SK-N-SH (cell line): ENCODE data around the gene LEF1.

Experiments used
- GABPA ChIP-seq: IDR thresholded peaks from 2 replicates; pipeline ENCODE4 v1.4.0; 2012; ENCODE audit warnings: low read depth, mild to moderate bottlenecking
- MEF2A ChIP-seq: IDR thresholded peaks from 2 replicates; pipeline ENCODE4 v1.4.0; 2012; ENCODE audit warnings: low read depth, borderline replicate concordance
- MXI1 ChIP-seq: IDR thresholded peaks from 2 replicates; pipeline ENCODE4 v1.6.1; 2012; ENCODE audit warnings: mild to moderate bottlenecking, low read depth, low read length, improper control_type of control experiment
- TAF1 ChIP-seq: IDR thresholded peaks from 2 replicates; pipeline ENCODE4 v1.6.1; 2012; ENCODE audit warnings: low read depth, mild to moderate bottlenecking, low read length, moderate library complexity, borderline replicate concordance
- TF ChIP-seq, protein P1 (sequence below): fragments of 200-600 bp; sonication (generic); IDR thresholded peaks from 2 replicates; pipeline ENCODE4 v1.6.1; 2017; ENCODE audit warnings: antibody characterized with exemption, mild to moderate bottlenecking, moderate library complexity

GRCh38 chr4:108008721-108009120 lies 160.0 kb downstream of the LEF1 start:
- TF ChIP-seq, protein P1, sequence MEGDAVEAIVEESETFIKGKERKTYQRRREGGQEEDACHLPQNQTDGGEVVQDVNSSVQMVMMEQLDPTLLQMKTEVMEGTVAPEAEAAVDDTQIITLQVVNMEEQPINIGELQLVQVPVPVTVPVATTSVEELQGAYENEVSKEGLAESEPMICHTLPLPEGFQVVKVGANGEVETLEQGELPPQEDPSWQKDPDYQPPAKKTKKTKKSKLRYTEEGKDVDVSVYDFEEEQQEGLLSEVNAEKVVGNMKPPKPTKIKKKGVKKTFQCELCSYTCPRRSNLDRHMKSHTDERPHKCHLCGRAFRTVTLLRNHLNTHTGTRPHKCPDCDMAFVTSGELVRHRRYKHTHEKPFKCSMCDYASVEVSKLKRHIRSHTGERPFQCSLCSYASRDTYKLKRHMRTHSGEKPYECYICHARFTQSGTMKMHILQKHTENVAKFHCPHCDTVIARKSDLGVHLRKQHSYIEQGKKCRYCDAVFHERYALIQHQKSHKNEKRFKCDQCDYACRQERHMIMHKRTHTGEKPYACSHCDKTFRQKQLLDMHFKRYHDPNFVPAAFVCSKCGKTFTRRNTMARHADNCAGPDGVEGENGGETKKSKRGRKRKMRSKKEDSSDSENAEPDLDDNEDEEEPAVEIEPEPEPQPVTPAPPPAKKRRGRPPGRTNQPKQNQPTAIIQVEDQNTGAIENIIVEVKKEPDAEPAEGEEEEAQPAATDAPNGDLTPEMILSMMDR: no peak
- TF ChIP-seq GABPA (no peak), MXI1 (no peak), TAF1 (no peak), MEF2A (no peak)
